CD4-positive, alpha-beta T cell (primary cell): ENCODE measurements around the gene TCF12. TPM values are rescaled to one million over a fixed set of nuclear protein-coding genes. Genes with fewer than 3 reads are reported as not detected.

Experiments
- ATAC-seq: fragments of 200-7000 bp; cut with Tn5 transposase; one replicate; pipeline ENCODE4 v1.10.0; 2022; ENCODE audit warnings: mild to moderate bottlenecking; ENCODE audit not compliant: poor library complexity
- CTCF ChIA-PET: fragments of 350-600 bp; sonication (Branson Sonifier 250); formaldehyde crosslinking; loops from one replicate; lab custom pipeline; 2021; ENCODE audit warnings: antibody characterized with exemption, inconsistent platforms; lab: Charles Lee
- POLR2A ChIA-PET: fragments of 350-600 bp; sonication (Branson Sonifier 250); formaldehyde crosslinking; loops from one replicate; lab custom pipeline; 2021; ENCODE audit warnings: antibody characterized with exemption, inconsistent platforms; lab: Charles Lee
- DNase-seq, 14 experiments: peaks; one replicate each; pipeline ENCODE4 v3.0.0-alpha.2; 2013 to 2020; ENCODE audit warnings: mixed read lengths in 2 of 14
- H3K27ac ChIP-seq, 2 donors: one replicate each; pipeline versions ENCODE4 v1.5.1 to v1.7.0; 2013; ENCODE audit warnings: low read length in 2 of 2, low read depth in 1 of 2, mild to moderate bottlenecking in 1 of 2
- H3K27me3 ChIP-seq, 2 experiments: 1 replicate in 1 of 2; 2 replicates in 1 of 2; pipeline versions ENCODE4 v1.6.1 to v1.7.0; 2013; ENCODE audit warnings: low read length in 2 of 2, control low read depth in 1 of 2, mild to moderate bottlenecking in 1 of 2, moderate library complexity in 1 of 2; ENCODE audit not compliant: insufficient read depth in 2 of 2, control insufficient read depth in 1 of 2
- H3K36me3 ChIP-seq: one replicate; pipeline ENCODE4 v1.6.1; 2013; ENCODE audit warnings: low read length, control low read depth; ENCODE audit not compliant: insufficient read depth
- H3K4me1 ChIP-seq: one replicate; pipeline ENCODE4 v1.6.1; 2013; ENCODE audit warnings: low read length, control low read depth; ENCODE audit not compliant: insufficient read depth
- H3K4me3 ChIP-seq: one replicate; pipeline ENCODE4 v1.5.1; 2013; ENCODE audit warnings: mild to moderate bottlenecking, low read length, moderate library complexity
- H3K9me3 ChIP-seq, 2 experiments: 1 replicate in 1 of 2; 2 replicates in 1 of 2; pipeline versions ENCODE4 v1.6.1 to v1.7.0; 2013; ENCODE audit warnings: low read length in 2 of 2, mild to moderate bottlenecking in 2 of 2, control low read depth in 1 of 2, moderate library complexity in 1 of 2; ENCODE audit not compliant: control insufficient read depth in 1 of 2, insufficient read depth in 1 of 2
- H3K27ac Mint-ChIP-seq: one replicate; pipeline ENCODE4 v1.8.0; 2020; ENCODE audit warnings: mixed read lengths
- H3K27me3 Mint-ChIP-seq: one replicate; pipeline ENCODE4 v1.8.0; 2021; ENCODE audit warnings: mixed read lengths
- H3K36me3 Mint-ChIP-seq: one replicate; pipeline ENCODE4 v1.8.0; 2021; ENCODE audit warnings: low read depth, mixed read lengths
- H3K4me1 Mint-ChIP-seq: one replicate; pipeline ENCODE4 v1.8.0; 2021; ENCODE audit warnings: low read depth, mixed read lengths
- H3K4me3 Mint-ChIP-seq: one replicate; pipeline ENCODE4 v1.8.0; 2020; ENCODE audit warnings: mild to moderate bottlenecking, mixed read lengths
- H3K9me3 Mint-ChIP-seq: one replicate; pipeline ENCODE4 v1.8.0; 2020; ENCODE audit warnings: mixed read lengths
- intact Hi-C, 2 experiments: fragments of 100-400 bp; cut with DNase I in 1 of 2; cut with micrococcal nuclease in 1 of 2; formaldehyde crosslinking; loops; one replicate each; pipeline versions ENCODE4 v1.15.1 to v1.9.0; 2023 to 2025; cut with DNase I, micrococcal nuclease
- total RNA-seq, 174 experiments: library from RNA in 2 of 174; stranded (reverse) in 2 of 174; gene quantifications; one replicate each; pipeline ENCODE4 v1.2.3 and lab custom pipeline; 2021 to 2026
- TF ChIP-seq, protein P1 (sequence below): fragments of 200-600 bp; IDR thresholded peaks from one replicate; pipeline ENCODE4 v1.8.0; 2022; ENCODE audit warnings: antibody characterized with exemption, mild to moderate bottlenecking

Gene TCF12
- total RNA-seq, 2 experiments from 2014 or later: 54.0 TPM

DNA sequence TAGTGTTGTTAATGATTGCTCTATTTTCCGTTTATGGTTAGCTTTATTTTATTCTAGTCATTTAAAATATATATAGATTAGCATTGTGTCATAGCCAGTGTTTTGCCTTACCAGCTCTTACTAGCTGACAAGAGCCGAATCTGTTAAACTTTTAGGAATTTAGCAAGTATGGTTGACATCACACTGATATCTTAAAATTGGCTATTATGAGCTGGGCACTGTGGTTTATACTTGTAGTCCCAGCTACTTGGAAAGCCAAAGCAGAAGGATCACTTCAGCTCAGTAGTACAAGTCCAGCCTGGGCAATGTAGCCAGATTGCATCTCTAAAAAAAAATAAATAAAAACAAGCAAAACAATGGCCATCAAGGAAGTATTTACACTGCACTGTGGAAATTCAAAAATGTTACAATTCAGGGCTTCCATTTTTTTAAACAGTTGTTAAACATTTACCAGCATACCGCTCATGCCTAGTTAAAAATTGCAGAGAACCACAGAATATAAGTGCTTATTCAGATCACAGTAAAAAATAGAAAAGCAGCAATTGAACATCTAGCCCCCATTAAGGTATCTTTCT lies 249.5 kb downstream of the TCF12 start:
- peaks cover 45% of the 10 kb centered on the region for H3K36me3 Mint-ChIP-seq
- Histone ChIP-seq H3K4me1 (no peaks in the 10 kb centered on the region), H3K27me3 (no peaks in the 10 kb centered on the region), H3K36me3 (peaks cover 5% of the 10 kb centered on the region), H3K4me3 (no peak overlapping the region), H3K9me3 (no peaks in the 10 kb centered on the region), H3K27ac (no peak overlapping the region)
- H3K27ac Mint-ChIP-seq: no peak overlapping the region
- intact Hi-C loops: no loop called here
- CTCF ChIA-PET: no interaction called here
- DNase-seq (no peak), ATAC-seq (no peak)
- H3K9me3 Mint-ChIP-seq: no peaks in the 10 kb centered on the region
- H3K4me3 Mint-ChIP-seq: no peak overlapping the region
- POLR2A ChIA-PET: no interaction called here
- no peaks in the 10 kb centered on the region for H3K27me3 Mint-ChIP-seq
- TF ChIP-seq, protein P1, sequence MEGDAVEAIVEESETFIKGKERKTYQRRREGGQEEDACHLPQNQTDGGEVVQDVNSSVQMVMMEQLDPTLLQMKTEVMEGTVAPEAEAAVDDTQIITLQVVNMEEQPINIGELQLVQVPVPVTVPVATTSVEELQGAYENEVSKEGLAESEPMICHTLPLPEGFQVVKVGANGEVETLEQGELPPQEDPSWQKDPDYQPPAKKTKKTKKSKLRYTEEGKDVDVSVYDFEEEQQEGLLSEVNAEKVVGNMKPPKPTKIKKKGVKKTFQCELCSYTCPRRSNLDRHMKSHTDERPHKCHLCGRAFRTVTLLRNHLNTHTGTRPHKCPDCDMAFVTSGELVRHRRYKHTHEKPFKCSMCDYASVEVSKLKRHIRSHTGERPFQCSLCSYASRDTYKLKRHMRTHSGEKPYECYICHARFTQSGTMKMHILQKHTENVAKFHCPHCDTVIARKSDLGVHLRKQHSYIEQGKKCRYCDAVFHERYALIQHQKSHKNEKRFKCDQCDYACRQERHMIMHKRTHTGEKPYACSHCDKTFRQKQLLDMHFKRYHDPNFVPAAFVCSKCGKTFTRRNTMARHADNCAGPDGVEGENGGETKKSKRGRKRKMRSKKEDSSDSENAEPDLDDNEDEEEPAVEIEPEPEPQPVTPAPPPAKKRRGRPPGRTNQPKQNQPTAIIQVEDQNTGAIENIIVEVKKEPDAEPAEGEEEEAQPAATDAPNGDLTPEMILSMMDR: no peak
- H3K4me1 Mint-ChIP-seq: peaks cover 5% of the 10 kb centered on the region

DNA sequence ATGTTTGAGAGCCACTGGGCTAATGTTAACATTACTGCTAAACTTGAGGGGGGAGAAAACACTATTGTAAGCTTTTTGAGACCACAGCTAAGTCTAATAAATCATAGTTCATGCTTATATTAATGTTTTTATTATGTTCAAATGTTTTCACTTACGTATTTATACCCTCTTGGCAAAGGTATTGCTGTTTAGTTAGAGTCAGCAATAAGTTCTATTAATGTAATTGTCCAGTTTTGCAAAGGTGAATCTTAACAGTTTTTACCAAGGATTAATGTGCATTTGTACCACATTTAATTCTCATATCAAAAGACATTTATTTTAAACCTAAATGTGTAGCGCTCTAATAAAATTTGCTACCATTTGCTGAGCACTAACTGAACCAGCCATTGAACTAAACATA lies 251.2 kb downstream of the TCF12 start:
- TF ChIP-seq, protein P1: no peak
- H3K9me3 ChIP-seq: no peaks in the 10 kb centered on the region
- no peak overlapping the region for H3K27ac ChIP-seq
- Mint-ChIP-seq H3K27ac (no peak overlapping the region), H3K27me3 (no peaks in the 10 kb centered on the region), H3K9me3 (no peaks in the 10 kb centered on the region), H3K4me1 (peaks cover 5% of the 10 kb centered on the region), H3K36me3 (peaks cover 58% of the 10 kb centered on the region), H3K4me3 (no peak overlapping the region)
- no peaks in the 10 kb centered on the region for H3K27me3 ChIP-seq
- no peak overlapping the region for H3K4me3 ChIP-seq
- H3K36me3 ChIP-seq: peaks cover 5% of the 10 kb centered on the region
- no peak for ATAC-seq
- POLR2A ChIA-PET: no interaction called here
- CTCF ChIA-PET: no interaction called here
- no peaks in the 10 kb centered on the region for H3K4me1 ChIP-seq
- intact Hi-C loops: no loop called here
- DNase-seq: no peak

DNA sequence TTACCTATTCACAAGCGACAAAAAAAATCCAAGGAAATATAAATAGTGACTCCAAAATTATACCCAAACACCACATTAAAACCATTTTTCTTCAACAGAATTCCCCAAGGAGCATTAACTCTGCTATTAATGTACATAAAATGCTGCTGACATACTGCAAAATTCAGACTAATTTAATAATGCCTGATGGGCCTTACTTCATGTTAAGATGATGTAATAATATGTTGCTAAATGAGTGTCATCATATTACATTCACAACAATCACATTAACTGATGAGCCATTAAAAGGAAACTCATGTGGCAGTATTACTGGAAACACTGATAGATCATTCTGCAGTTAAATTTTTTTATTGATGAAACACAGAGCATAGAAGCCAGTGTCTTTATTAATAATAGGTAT lies 253.0 kb downstream of the TCF12 start:
- no peak for DNase-seq
- Histone ChIP-seq H3K27ac (no peak overlapping the region), H3K36me3 (peaks cover 5% of the 10 kb centered on the region), H3K27me3 (no peaks in the 10 kb centered on the region), H3K4me3 (no peak overlapping the region), H3K9me3 (no peaks in the 10 kb centered on the region), H3K4me1 (no peaks in the 10 kb centered on the region)
- Mint-ChIP-seq H3K4me3 (no peak overlapping the region), H3K27ac (no peak overlapping the region), H3K27me3 (no peaks in the 10 kb centered on the region), H3K9me3 (no peaks in the 10 kb centered on the region), H3K4me1 (peaks cover 5% of the 10 kb centered on the region), H3K36me3 (peaks cover 63% of the 10 kb centered on the region)
- intact Hi-C loops: no loop called here
- CTCF ChIA-PET: no interaction called here
- POLR2A ChIA-PET: no interaction called here
- no peak for ATAC-seq
- TF ChIP-seq, protein P1: no peak
